IPS DF 19.7 (cell line): ENCODE measurements around the gene RSPO1.
"Not testable (repeated sequence)": the region's sequence is repeated elsewhere in the genome, so short reads cannot be mapped to it uniquely, and the experiment has no call there.

Experiments
- DNase-seq: peaks from one replicate; pipeline ENCODE4 v3.0.0-alpha.2; 2013; ENCODE audit warnings: low read depth, low spot score

RSPO1 gene, protein sequence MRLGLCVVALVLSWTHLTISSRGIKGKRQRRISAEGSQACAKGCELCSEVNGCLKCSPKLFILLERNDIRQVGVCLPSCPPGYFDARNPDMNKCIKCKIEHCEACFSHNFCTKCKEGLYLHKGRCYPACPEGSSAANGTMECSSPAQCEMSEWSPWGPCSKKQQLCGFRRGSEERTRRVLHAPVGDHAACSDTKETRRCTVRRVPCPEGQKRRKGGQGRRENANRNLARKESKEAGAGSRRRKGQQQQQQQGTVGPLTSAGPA

DNA sequence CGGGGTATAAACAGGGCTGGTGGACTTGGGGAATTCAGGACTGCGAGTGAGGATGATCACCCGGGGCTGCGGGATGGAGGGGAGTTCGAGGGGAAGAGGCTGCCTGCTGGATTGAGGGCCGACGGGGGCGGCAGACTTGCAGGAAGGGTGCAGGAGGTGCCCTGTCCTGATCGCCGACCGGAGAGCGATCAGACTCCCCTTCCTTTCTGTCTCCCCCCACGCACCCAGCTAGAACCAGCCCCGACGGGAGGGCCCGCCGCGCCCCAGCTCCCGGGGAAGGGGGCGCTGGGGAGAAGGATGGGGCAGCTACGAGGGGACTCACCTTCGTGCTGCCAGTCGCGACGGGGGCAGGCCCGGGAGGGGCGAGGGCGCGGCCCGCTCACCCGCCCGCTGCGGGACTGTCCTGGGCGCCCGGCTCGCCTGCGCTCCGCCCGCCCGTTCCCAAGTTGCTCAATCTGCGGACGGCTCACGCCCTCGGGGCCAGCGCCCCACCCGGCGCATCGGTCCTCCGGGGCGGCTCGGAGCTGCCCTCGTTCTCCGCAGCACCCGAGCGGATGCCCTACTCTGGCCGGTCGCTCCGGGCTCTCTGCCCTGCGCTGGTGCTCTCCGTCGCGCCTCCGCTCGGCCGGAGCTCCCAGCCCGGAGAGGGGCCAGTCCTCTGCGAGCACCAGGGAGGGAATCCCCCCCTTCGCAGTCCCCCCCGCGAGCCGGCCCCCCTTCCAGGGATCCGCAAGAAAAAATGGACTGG lies at the start of gene RSPO1:
Gene RSPO1 (minus strand): TSS at position 649 of the 748 bp plus-strand sequence. CDS start 5,231 bp downstream, outside the sequence.
- DNase-seq, result no peak

GRCh38 chr1:37684182-37684581 lies 49.5 kb upstream of the RSPO1 start:
- not testable (repeated sequence) for DNase-seq

DNA sequence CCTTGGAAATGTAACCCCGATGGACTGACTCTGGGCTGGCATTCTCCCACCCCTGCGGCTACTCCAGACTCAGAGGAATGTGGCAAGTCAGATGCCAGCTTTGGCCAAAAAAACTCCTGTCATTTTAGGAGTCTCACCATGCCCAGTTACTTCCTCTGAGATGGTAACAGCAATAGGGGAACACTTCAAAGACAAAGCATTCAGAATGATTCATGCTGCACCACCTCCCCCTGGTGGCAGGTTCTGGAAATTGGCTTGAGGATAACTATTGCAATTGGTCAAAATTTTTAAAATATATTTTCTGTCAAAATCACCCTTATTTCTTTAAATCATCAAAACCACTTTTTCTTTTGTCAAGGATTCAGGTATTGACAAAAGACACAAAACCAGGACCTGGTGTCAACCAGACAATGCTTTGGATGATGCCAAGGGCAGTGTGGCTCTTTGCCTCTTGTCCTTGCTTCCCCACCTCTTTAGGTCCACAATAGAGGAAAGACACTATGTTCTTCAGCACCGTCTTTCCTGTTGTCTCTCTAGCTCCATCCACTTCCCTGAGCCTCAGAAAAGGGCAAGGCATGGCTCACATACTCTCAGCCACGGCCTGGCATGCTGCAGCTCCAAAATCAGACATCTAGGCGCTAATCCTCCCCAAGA lies 47.8 kb upstream of the RSPO1 start:
- DNase-seq, result no peak

GRCh38 chr1:37680933-37681332 lies 46.2 kb upstream of the RSPO1 start:
- no peak for DNase-seq

DNA sequence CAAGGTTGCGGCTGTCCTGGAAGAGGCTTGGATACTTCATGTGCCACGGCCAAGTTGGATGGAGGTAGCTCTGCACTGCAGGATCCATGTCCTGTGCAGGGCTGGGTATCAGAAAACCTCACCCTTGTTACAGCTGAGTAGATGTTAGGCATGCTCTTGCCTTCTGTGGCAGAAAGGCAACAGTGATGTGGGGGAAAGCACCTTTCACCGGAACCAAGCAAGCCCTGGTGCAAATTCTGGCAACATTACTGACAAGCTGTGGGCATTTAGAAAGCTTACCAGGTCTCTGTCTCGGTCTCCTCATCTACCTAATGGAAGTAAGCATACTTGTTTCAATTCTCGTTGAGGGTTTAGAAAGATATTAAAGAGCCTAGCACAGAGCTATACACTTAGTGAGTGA lies 43.1 kb upstream of the RSPO1 start:
- no peak for DNase-seq

GRCh38 chr1:37677143-37677439 lies 42.4 kb upstream of the RSPO1 start:
- DNase-seq, result no peak

- no peak for DNase-seq
These were observed 41.8 kb upstream of the RSPO1 start for GRCh38 chr1:37676281-37677142.

GRCh38 chr1:37673920-37674319 lies 39.2 kb upstream of the RSPO1 start:
- DNase-seq, result no peak

DNA sequence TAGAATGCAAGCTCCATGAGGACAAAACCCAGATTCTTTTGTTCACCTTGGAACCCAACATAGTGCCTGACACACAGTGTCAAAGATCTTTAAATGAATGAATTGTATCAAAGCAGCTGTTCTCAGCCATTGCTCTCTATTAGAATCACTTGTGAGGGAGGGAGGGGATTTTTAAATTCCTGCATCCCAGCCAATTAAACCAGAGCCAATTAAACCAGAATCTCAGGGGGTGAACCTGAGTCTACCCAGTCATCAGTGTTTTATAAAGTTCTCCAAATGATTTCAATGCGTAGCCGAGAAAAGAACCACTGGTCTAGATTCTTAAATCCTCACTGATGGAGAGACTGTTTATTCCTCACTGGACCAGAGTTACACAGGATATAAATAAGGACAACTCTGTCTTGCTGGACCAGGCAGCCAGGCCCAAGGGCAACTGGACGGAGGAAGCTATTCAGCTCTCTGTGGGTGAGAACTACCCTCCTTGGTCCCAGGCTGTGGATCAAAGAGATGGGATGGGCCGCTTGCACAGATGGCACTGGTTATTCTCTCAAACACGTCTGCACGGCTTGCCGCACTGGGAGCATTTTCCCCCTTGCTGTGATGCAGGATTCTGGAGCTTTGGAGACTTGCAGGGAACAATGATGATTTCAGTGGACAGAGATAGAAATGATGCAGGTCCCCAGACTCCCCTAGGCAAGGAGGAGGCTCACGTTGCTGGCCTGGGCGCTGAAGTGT lies 37.6 kb upstream of the RSPO1 start:
- DNase-seq, result no peak

- DNase-seq, result no peak
These were observed 36.6 kb upstream of the RSPO1 start for GRCh38 chr1:37671261-37671660.

- DNase-seq, result no peak
These were observed 35.4 kb upstream of the RSPO1 start for GRCh38 chr1:37670133-37670532.

DNA sequence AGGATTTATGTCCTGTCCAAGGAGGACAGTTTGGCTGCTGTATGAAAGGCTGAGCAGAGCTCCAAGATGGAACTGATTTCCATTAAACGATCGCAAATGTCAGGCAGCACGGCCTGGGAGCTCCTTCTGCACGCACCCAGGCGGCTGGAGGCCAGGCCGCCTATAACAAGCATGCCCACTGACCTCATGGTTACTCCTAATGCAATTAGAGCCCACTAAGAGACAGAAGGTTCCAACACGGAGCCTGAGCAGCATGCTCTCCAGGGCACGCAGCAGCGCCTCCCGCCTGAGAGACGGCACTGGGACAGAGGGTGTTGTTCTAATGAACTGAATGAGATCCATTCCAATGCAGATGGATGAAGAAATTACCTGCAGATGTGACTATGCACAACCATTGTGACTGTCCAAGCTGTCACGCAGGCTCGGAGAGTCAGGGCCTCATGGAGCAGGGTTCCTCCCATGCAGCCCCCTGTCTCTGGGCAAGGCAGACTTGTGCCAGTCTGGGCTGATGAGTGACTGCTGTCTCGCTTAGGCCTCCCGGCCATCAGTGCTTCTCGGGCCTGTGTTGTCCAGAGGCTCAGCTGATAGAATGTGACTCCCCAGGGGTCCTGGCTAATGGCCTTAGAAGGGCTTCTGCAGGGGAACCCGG lies 32.5 kb upstream of the RSPO1 start:
- DNase-seq, result no peak

DNA sequence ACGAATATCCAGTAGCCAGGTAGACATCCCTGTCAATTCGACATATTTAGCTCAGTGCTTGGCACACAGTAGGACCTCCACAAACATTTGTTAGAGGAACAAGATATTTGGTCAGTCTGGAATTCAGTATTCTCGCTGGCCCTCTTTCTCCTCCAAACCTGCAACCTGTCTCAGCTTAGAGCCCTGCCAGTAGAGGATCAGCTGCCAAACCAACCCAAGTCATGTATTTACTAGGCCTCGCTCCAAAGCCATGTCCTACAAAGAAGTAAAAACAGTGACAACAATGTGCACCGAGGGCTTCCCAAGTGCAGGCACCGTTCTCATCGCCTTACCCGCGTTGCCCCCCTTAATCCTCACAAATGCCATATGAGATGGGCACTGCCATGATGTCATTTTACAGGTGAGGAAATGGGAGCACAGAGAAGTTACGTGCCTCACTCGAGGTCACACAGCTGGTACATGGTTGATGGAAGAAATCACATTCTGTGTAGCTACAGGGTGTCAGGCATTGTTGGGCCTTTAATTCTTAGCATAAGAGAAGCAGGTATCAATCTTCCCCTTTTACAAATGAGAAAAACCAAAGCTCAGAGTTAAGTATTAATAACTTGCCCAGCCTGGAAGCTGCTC lies 31.7 kb upstream of the RSPO1 start:
- no peak for DNase-seq

DNA sequence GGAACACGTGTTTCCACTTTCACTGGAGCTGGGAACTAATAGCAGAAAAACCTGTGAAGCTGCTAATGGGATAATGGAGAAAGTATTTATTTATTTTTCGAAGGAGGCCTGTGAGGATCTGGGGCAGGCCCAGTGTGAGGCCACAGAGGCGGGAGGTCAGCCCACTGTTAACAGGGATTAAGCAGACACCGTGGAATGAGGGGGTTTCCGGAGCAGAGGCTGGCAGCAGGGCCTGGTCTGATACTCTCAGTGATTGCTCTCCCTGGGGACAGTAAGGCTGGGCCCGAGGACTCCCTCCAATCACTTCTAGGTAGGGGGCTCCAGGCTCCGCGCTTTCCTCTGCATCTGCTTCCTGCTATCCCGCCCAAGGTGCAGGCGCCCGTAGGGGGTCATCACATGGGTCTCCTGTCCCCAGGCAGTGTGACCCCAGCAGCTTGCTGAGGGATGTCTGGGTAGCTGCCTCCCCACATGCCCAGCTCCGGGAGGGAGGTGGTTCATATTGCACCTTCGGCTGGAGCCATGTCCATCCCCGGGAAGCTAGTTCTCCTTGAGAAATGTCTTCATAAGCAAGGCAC lies 28.8 kb upstream of the RSPO1 start:
- no peak for DNase-seq

DNA sequence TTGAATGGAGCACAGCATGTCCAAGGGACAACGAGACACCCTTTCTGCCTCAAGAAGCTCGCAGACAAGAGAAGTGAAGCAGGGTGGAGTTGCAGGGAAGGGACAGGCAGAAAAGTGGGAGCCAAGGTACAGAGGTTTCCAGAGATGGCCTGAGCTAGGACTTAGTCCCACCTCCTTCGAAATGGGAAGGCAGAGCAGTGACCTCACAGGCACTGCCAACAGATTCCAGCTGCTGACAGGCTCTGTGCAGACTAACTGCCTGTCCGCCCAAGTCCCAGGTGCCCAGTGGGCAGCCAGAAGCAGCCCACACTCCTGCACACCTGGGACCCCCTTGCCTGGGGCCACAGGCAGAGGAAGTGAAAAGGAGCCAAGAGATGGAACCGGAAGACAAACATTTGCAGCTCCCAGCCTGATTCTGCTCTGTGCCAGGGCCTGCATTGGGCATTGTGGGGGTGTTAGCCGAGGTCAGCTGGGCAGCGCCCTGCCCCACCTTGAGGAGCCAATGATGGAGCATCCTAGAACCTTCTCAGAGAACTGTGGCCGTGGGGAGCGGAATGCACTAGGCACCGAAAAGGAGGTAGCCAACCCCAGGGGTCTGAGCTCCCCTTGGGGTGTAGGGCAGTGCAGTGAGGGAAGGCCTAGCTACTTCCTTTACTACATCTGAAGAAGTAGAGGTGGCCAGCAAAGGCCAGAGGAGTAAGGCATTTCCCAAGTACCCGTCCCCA lies 27.5 kb upstream of the RSPO1 start:
- DNase-seq, result no peak

DNA sequence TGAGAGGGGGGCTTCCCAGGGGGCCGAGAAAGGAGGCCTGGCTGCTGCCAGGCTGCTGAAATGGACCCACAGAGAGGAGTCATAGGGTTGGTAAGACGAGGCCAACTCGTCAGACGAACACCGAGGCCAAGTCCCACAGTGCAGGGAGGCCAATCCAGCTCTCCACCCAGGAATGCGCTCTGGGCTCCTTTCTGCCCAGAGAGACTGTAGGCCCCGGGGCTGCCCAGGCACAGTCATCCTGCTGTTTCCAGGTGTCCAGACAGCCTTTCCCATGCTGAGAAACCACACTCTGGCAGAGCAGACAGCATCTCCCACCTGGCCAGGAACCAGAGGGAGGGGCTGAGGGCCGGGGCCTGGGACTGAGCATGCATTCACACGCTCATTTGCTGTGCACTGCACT lies 26.7 kb upstream of the RSPO1 start:
- DNase-seq, result no peak

- DNase-seq, result no peak
These were observed 26.0 kb upstream of the RSPO1 start for GRCh38 chr1:37660664-37661063.

DNA sequence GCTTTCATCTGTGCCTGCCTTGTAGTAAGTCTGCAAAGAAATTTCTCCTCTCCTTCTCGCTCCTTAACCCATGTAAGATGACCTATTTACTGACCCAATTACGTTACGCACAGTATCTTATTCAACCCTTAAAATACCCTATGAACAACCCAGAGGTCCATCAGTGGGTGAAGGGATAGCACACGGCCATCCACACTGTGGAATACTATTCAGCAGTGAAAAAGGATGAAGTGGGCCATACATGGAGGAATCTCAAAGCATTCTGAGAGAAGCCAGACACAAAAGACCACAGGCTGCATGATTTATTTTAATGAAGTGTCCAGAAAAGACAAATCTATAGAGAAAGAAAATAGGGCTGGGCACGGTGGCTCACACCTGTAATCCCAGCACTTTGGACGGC lies 23.8 kb upstream of the RSPO1 start:
- DNase-seq, result no peak
